Vagina (tissue), 2 donors: ENCODE results near the gene TRIM59.

Source experiments
- CTCF ChIP-seq, 3 experiments: fragments of 450-650 bp in 2 of 3; fragments of 200-600 bp in 1 of 3; sonication (generic) in 1 of 3; IDR thresholded peaks; one replicate each; pipeline ENCODE4 v1.5.1; 2017 to 2019; ENCODE audit warnings: antibody characterized with exemption in 3 of 3, mild to moderate bottlenecking in 2 of 3, moderate library complexity in 2 of 3
- POLR2A ChIP-seq, 2 donors: fragments of 450-650 bp; IDR thresholded peaks; one replicate each; pipeline ENCODE4 v1.6.1; 2017; ENCODE audit warnings: antibody characterized with exemption in 2 of 2, mild to moderate bottlenecking in 2 of 2, moderate library complexity in 2 of 2
- POLR2AphosphoS5 ChIP-seq, 2 donors: sonication (generic); formaldehyde crosslinking; IDR thresholded peaks; one replicate each; pipeline ENCODE4 v1.9.0; 2017; ENCODE audit warnings: antibody characterized with exemption in 2 of 2, mild to moderate bottlenecking in 2 of 2, low read depth in 1 of 2; ENCODE audit not compliant: insufficient read depth in 1 of 2

- TF ChIP-seq CTCF (IDR thresholded peaks at IDR 0.05) (no peak), POLR2A (IDR thresholded peaks at IDR 0.05) (no peak), POLR2AphosphoS5 (IDR thresholded peaks at IDR 0.05; ENCODE audit: insufficient read depth in 1 of 2, low read depth in 1 of 2) (no peak)
Measured at GRCh38 chr3:160440687-160441086, 8.9 kb downstream of the TRIM59 start.
